ENCODE results near the gene VEGFA.

DNA sequence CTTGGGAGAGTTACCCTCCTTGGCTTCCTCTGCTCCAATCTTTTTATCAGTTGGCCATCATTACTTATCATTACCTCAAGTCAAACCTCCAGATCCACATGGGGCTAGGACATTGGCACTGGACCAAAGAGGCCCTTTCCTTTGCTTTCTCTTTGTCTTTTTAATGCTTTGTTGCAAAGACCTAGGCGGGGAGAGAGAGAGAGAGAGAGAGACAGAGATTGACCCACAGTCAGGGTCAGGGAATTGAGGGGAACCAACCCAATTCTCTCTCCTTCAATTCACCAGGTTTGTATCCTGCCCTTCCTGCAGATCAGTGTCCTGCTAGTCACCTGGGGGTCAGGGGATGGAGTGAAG is 3.5 kb upstream of the VEGFA start:
- TF ChIP-seq, protein P1, sequence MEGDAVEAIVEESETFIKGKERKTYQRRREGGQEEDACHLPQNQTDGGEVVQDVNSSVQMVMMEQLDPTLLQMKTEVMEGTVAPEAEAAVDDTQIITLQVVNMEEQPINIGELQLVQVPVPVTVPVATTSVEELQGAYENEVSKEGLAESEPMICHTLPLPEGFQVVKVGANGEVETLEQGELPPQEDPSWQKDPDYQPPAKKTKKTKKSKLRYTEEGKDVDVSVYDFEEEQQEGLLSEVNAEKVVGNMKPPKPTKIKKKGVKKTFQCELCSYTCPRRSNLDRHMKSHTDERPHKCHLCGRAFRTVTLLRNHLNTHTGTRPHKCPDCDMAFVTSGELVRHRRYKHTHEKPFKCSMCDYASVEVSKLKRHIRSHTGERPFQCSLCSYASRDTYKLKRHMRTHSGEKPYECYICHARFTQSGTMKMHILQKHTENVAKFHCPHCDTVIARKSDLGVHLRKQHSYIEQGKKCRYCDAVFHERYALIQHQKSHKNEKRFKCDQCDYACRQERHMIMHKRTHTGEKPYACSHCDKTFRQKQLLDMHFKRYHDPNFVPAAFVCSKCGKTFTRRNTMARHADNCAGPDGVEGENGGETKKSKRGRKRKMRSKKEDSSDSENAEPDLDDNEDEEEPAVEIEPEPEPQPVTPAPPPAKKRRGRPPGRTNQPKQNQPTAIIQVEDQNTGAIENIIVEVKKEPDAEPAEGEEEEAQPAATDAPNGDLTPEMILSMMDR (conservative IDR thresholded peaks at IDR 0.05 in 1 of 2, IDR thresholded peaks at IDR 0.05 in 1 of 2; ENCODE audit: extremely low read depth in 1 of 2, insufficient read depth in 1 of 2, low read depth in 1 of 2, low read length in 2 of 2) = no peak
- TF ChIP-seq EZH2 (IDR thresholded peaks at IDR 0.05; ENCODE audit: borderline replicate concordance, low read length) = no peak
